GM21825 (cell line): ENCODE data around the gene PLVAP.

ENCODE experiments used
- ATAC-seq: cut with Tn5 transposase; IDR thresholded peaks from one replicate; pipeline ENCODE4 v1.9.1; 2021; ENCODE audit warnings: mild to moderate bottlenecking, moderate library complexity; ENCODE audit not compliant: unreplicated experiment

PLVAP gene

DNA sequence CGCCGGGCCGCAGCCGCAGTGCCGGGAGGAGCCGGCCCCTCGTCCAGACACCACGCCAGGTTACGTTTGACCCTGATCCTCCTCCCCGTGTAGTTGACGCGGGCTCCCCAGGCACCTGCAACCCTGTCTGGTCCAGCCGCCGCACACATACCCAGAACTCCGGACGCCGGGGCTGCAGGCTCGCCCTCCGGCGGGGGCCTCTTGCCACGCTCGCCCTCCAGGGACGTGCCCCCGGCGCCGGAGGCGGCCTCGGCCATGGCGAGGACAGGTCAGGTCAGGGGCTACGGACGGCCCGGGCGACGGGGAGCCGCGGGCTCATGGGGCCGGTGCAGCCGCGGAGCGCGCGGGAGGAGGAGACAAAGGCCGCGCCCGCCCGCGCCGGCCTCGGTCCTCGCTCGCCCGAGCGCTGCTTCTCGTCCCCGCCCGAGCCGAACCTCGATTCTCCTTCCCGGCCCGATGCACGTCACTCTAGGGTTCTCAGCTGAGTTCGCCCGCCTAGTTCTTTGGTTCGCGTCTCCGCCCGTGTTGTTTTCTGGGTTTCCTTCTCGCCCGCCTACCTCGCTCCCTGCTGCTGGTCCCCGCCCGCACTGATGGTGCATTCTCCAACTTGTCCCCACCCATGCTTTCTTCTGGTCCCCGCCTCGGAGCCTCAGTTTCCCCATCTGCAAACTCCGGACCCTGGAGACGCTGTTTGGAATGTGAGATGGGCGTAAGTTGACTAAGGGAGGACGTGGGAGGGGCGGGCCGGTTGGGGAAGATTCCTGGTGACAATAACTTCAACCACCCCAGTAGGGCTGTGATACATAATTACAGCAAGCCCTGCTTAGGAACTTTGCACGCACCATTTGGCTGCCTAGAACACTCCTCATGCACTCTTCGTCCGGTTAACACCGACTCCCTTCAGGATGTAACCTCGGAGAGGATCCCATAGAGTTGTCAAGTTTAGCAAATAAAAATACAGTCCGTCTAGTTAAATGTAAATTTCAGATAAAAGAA, 42.4 kb downstream of the PLVAP start, which contains the start of gene ANO8:
Gene ANO8, minus strand, starts transcription at position 442 of the 996 bp plus-strand sequence. Its CDS starts 185 bp downstream, at position 257.
- peak; percentile 39 for ATAC-seq

DNA sequence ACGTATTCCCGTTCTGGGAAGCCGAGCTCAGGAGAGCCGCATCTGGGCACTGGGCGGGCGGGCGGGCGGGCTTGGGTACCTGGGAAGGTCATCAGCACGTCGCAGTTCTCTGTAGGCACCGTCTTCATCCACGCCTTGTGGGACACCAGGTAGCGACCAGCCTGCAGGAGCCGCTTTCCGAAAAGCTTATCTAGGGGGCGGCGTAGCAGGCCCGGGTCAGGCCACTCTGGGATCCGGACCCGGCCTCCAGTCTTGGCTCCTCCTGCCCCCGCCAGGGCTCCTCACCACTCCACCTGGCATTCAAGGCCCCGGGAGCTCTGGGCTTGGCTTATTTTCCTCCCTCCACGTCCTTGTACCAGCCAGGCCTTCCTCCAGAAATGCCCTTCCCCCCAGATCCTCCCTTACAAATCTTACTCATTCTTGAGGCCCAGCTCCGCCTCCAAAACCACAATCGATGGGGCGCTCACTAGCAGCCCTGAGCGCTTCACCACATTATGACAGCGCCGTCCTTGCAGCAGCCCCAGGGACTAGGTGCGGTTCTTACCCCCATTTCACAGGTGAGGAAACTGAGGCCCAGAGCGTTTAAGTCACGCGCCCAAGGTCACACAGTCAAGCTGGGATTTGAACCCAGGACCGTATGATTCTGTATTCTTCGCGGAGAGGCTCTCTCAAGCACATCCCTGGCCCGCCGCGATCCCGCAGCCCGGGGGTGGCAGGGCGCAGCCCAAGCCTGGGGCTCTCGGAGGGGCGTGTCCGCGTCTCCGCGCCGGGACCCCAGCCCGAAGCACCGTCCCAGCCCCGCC, 43.3 kb downstream of the PLVAP start:
- ATAC-seq = no peak

DNA sequence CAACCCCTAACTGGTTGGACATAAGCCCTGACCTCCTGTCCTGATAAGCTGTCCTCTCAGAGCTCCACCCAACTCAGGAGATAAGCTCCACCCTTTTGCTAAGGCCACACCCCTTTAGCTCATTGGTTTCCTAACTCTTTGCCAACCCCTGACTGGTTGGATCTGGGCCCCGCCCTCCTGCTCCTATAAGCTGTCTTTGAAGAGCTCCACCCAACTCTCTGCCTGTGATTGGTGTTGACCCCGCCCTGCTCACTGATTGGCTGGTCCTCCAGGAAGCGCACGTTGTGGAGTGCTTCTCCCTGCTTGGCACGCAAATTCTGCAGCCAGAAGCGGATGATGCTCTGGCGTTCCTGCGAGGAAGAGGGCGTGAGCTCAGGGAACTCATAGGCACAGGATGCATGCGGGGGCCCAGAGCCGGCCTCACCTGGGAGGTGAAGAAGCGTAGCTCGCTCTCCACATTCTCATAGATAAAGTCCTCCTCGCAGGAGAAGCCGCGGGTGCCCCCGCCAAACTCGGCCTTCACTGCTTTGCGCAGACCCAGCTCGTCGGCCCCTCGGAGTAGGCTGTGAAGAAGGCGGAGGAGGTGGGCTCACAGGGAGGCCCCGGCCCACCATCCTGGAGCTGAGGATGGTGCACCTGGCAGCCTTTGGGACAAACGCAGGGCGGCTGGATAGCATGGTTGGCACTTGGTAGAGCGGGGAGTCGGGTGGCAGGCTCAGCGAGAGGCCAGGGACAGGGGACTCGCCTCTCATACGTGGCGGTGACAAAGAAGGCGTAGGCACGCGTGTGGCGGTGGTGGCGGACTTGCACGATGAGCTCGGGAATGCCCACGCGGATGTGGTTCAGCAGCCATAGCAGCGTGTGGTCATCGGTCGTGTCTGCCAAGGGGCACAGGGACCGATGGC, 44.2 kb downstream of the PLVAP start:
- ATAC-seq = no peak

DNA sequence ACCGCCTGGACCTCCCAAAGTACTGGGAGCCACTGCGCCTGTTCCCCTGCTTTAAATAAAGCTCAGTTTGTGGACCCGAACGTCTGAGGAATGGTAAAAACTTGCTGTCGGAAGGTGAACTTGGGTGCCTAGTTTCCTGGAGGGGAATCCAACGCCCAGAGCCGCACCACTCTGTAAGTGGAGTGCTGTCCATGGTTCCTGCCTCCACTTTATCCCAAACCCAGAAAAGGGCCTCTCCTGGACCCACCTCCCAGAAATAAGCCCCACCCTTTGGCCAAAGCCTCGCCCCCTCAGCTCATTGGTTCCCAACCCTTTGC, 44.8 kb downstream of the PLVAP start:
- ATAC-seq = no peak

DNA sequence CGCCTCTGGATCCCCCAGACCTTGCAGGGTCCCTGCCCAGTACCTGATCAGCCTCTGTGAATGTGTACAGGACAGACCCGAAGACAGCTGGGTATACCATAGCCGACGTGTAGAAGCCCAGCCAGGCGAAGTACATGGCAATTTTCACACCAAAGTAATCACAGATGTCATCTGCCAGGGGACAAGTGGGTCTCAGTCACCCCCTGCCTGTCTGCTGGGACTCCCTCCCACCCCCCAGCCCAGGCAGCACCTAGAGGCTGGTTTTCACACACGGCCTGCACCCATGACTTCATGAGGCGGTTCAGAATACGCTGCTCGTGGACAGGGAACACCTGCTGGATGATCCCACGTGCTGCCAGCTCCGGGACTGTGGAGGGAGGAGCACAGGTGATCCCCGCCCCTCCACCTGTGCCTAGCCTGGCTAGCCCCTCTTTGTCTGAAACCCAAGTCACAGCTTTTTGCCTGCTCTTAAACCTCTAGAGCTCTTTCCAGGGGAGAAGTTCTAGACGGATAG, 46.0 kb downstream of the PLVAP start:
- ATAC-seq = no peak

DNA sequence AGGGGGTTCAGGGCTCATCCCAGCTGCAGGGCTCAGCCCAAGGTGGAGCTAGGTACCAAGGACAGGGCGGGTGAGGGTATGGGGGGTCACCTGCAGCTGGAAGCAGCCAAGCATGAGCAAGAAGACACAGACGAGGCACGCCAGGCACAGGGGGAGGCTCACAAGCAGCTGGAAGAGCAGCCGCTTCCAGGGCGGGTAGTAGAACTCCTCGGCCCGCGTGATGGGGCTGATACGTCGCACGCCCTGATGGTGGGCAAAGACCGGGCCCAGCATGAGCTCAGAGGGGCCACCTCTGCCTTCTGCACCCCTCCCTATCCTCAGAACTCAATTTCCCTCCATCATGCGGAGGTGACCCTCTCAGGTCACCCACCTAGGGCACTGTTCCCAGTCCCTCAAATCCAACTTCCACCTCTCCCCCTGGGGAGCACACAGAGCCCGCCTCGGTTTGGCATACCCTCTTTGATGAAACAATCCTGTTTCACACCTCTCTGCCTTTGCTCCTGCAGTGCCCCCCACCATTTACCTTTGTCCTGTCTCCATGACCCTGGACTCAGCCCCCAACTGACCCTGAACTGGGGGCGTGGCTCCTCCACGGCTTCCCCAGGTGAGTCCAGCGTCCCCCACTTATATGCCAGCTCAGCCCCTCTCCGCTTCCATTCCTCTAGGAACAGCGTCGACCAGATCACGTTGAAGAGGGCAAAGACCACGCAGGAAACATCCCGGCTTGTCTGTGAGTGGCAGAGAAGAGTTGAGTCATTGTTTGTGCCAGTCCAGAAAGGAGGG, 46.7 kb downstream of the PLVAP start:
- no peak for ATAC-seq

DNA sequence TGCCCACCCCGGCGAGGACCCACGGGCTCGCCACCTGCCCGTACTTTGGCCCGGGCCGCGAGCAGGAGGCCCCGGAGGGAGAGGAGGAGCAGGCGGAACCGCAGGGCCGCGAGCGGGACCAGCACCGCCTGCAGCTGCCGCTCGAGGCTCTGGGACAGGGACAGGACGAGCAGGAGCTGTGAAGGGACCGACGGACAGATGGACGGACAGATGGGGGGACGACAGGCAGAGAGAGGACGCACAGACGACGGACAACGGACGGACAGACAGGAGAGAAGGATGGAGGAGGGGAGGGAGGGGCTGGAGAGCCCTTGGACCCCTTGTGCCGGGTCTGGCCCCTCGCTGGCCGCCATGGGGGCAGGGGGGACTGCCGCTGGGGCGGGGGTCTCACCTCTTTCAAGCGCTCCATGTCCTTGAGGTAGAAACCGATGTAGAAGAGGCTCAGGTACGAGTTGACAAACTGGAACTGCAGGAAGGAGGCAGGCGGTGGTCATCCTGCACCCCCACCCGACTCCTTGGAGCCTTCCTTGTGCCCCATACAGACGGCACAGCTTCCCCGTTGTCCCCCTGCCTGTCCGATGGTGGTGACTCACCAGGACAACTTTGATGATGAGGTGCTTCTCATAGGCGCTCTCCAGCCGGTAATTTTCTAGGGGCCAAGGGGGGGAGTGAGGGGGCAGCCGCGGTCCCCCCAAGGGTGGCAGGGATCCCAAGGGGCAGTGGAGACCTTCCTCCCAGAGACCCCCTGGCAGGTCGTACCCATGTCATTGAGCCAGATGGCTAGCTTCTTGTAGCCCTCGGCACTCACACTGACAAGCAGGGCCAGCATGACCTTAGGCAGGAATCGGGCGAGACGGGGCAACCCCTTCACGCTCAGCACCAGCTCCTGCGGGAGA, 47.5 kb downstream of the PLVAP start:
- ATAC-seq = no peak

DNA sequence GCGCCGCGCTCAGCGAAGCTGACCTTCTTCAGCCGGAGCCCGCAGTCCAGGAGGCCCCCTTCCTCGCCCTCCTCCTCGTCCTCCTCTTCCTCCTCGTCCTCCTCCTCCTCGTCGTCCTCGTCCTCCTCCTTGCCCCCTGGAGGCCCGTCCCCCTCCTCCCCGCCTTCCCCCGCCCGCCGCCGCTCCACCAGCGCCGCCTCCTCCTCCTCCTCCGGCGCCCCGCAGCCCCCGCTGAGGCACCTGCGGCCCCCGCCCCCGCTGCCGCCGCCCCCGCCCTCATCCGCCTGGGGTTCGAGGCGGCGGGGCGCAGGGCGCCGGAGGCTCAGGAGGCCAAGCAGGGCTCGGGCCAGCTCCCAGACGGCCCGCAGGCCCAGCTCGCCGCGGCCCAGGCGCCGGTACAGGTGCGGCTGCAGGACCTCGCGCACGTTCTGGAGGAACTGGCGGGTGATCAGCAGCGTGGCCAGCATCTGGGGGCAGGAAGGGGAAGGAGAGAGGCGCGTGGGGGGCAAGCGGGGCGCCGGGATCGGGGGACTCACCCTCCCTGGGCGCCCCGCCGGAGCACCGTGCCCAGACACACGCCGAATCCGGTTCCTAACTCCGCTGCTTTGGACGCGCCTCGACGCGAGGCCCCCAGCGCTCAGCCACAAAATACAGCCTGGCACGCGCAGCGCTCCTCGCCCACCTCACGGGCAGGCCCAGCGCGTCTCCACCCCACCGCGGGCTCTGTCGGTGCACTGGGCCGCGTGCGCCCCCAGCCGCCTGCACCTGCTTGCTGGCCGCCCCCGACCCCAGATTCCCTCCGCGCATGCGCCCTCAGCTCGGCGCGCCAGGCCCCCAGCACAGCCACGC, 48.4 kb downstream of the PLVAP start:
- ATAC-seq = no peak

DNA sequence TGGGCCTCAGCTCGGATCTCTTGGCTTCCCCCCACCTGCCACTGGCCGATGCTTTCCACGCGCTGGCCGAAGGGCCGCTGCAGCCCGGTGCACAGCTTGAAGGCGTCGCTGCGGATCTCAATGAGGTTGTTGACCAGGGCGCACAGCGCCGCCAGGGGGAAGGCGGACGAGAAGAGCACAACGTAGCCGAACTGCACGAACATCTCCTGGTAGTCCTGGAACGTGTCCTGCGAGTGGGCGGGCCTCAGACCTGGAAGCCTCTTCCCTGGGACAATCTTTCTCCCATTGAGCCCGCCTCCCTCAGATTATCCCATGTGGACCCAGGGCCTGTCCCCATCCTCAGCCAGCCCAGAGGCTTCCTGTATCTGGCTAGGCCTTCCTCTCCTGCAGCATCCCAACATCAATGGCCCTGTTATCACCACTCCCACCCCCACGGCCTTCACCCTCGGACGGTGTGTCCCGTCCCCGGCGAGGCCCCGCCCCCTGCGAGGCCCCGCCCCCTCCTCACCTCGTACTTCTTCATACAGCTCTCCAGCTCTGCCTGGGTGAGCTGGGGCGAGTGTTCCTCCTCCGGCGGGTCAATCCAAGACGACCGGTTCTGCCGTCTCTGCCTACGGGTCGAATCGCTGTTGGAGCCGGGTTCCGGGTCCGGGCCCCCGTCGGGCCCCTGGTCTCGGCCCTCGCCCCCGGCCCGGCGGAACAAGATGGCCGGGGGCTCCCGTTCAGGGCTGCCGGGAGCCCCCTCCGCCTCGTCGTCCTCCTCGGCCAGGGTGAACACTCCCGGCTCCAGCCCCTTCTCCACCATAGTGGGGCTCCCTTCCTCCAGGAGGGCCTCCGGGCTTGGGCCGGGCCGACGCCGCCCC, 49.3 kb downstream of the PLVAP start:
- no peak for ATAC-seq

DNA sequence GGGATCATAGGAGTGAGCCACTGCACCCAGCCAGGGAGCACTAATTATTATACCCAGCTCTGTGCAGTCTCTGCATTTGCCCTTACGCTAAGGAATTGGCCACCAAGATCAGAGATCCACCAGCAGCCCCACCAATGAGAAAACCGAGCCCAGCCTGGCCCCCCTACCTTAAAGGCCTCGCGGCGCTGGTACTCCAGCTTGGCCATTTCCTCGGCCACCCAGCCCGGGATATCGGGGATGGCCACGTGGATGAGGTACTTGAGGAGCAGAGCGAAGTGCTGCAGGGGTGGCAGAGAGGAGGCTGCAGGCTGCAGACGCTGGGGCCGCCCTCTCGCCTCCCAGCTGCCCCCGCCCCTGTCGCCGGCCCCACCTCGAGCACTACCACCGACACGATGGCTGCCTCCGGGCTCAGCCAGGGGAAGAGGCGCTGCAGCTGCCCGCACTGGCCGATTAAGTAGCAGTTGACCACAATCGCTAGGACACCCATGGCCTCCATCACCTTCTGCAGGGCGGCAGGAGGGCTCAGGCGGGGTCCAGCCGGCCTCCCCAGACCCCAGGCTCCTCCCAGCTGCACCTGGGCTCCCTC, 50.0 kb downstream of the PLVAP start:
- ATAC-seq = no peak

DNA sequence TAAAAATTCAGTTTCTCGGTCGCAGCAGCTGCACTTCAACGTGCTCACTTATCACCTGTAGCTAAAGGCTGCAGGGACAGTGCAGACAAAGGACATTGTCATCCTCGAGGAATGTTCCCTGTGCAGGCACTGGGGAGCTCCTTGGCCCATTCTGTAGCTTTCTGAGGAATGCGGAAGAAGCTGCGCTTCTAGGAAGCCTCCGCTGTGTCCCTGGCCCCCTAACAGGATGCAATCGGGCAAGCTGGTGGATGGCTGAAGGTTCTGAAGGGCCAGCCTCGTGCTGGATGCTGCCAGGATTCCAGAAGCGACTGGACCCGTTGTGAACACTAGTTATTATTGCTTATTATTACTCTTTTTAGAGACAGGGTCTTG, 50.6 kb downstream of the PLVAP start:
- ATAC-seq = no peak

DNA sequence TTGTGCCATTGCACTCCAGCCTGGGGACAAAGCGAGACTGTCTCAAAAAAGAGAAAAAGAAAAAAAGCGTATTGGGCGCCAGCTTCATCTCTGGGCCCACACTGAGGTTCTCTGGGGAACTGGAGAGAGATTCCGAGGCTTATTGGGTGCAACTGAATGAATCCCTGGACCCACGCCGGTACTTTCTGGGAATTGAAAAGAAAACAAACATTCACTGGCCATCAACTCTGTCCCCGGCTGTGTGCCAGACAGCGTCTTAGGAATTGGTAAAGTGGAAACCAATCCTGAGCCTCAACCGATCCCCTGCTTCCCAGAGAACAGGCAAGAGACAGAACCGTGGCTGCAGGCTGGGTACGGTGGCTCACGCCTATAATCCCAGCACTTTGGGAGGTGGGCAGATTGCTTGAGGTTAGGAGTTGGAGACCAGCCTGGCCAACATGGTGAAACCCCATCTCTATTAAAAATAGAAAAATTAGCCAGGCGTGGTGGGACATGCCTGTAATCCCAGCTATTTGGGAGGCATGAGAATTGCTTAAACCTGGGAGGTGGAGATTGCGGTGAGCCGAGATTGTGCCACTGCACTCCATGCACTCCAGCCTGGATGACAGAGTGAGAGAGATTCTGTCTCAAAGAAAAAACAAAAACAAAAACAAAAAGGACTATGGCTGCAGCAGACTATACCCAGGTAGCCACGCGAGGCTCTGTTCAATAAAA, 51.1 kb downstream of the PLVAP start:
- no peak for ATAC-seq

DNA sequence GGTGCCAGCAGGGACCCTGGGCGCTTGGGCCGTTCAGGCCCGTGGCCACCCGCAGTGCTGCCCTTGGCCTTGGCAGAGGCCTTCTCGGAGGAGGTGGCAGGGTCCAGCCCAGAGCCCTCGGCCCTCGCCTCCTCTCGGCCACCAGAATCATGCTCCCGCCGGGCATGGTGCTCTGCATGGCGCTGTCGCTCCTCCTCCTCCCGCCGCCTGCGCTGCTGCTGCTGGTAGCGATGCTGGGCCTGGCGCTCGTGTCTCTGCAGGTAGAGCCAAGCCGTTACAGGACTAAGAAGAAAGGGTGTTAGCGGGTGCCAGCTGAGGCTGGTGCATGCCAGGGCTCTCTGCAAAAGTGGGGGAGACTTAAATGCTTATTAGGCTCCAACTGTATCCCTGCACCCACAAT, 52.0 kb downstream of the PLVAP start:
- no peak for ATAC-seq

DNA sequence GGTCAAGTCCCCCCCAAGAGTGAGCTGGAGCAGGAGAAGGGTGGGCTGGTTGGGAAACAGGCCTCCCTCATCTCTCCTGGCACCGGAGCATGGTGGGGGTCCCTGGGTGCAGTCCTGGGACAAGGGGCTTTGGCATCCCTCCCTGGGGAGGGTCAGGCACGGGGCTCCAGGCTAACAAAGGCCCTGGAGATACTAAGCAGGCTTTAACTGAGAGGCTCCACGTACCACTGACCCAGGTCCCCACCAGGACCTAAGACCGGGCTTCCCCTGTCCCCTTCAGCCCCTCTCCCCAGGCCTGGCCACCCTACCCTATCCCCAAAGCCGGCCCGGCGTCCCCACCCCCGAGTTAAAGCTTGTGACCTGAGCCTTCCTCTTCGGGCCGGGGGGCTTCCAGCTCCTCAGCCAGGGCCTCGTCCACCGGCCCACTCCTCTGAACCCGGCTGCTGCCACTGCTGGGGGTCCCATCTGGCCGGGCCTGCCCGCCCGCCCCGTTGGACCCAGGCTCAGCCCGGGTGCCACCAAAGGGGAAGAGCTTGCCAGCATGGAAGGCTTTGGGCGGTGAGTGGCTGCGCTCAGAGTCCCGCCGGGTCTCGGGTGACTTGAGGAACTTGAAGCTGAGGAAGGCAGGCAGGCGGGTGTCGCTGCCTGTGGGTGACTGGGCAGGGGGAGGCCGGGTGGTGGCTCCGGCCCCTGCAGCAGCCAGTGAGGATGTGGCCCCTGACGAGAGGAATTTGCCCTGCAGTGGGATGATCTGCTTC, 52.6 kb downstream of the PLVAP start:
- no peak for ATAC-seq

DNA sequence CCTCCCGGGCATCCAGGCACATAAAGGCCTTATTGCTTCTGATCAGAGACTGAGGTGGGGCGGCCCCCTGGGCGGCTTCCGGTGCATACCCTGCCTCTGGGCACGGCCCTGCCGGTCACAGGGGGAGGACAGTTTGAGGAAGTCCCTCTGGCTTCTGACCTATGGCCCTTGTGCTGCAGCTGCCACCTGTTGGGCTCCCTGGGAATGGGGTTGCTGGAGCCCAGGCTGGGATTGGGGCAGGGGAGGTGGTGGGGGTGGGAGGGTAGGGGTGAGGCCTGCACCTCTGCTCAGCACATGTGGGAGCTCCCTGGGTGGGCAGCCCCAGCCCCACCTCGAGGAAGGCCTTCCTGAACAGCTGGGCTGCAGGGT, 53.2 kb downstream of the PLVAP start:
- ATAC-seq = no peak
